Adipocyte (in vitro differentiated cells): ENCODE data around the gene SELENOP.
A peak's percentile ranks its signal among the peaks of the same experiment; 100 is the strongest.

ENCODE experiments used
- DNase-seq: peaks from one replicate; pipeline ENCODE4 v3.0.0-alpha.2; 2015; ENCODE audit warnings: low read depth
- H3K27me3 ChIP-seq: replicated peaks from 2 replicates; pipeline ENCODE4 v1.7.0; 2013; ENCODE audit warnings: mild to moderate bottlenecking, low read length, moderate library complexity; ENCODE audit not compliant: control insufficient read depth, insufficient read depth
- H3K36me3 ChIP-seq: 2 replicates; pipeline ENCODE4 v1.7.0; 2013; ENCODE audit warnings: low read length, mild to moderate bottlenecking, moderate library complexity; ENCODE audit not compliant: control insufficient read depth, insufficient read depth, severe bottlenecking
- H3K4me1 ChIP-seq: 2 replicates; pipeline ENCODE4 v1.7.0; 2013; ENCODE audit warnings: mild to moderate bottlenecking, low read length, moderate library complexity; ENCODE audit not compliant: control insufficient read depth, insufficient read depth
- H3K4me3 ChIP-seq: 2 replicates; pipeline ENCODE4 v1.7.0; 2013; ENCODE audit warnings: mild to moderate bottlenecking, low read length, moderate library complexity
- H3K9ac ChIP-seq: 2 replicates; pipeline ENCODE4 v1.7.0; 2013; ENCODE audit warnings: mild to moderate bottlenecking, low read length, moderate library complexity
- H3K9me3 ChIP-seq: 2 replicates; pipeline ENCODE4 v1.7.0; 2013; ENCODE audit warnings: mild to moderate bottlenecking, low read length, moderate library complexity; ENCODE audit not compliant: control insufficient read depth

The SELENOP gene

GRCh38 chr5:42759456-42759855 lies 52.2 kb downstream of the SELENOP start:
- Histone ChIP-seq H3K9me3 (no peaks in the 10 kb centered on the region), H3K4me1 (peaks cover 6% of the 10 kb centered on the region), H3K27me3 (no peaks in the 10 kb centered on the region), H3K9ac (no peak overlapping the region), H3K36me3 (no peaks in the 10 kb centered on the region), H3K4me3 (no peak overlapping the region)
- DNase-seq = no peak

DNA sequence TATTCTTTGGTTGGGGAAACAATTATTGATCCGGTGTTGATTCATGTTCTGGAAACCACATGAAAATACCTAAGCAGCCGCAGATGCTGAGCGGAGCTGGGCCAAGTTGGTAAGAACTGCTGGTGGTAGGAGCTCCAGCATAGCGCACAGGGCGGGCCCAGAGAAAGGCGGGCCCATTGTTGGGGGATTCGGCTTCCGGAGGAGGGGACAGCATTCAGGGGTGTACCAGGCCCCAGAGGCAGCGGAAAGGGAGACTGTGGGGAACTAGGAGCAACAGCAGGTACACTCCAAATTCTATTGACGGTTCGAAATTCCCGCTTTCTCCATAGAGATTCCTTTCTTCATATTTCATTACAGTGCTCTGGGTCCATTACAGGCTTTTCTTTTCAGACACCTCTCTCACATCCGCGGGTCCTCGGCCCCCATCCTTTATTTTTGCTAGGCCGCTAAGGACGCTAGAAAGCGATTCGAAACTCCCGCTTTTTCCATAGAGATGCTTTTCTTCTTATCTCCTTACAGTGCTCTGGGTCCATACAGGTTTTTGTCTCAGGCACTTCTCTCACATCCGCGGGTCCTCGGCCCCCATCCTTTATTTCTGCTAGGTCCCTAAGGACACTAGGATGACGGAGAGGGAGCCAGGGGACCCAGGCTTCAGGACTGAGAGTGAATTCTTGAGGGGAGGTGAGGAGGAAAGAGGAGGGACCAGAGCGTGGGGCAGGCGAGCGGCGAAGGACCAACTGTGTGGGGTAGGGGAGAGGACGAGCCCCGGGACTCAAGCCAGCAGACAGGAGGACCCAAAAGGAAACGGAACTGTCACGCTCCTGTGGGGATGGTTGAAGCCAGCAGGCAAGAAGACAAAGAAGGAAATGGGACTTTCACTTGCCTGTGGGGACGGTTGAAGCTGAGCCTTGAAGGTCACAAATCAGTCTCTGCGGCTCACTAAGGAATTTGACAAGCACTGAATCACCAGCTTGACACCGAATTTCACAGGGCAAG lies 54.8 kb downstream of the SELENOP start, which contains the start of gene CCDC152:
Gene CCDC152 (plus strand): TSS at position 213 of the 996 bp plus-strand sequence. CDS start 2,304 bp downstream, outside the sequence.
- no peaks in the 10 kb centered on the region for H3K9me3 ChIP-seq
- H3K4me3 ChIP-seq = peak within 1 kb of the TSS; percentile 78
- H3K36me3 ChIP-seq = no peaks in the 10 kb centered on the region
- H3K27me3 ChIP-seq = no peaks in the 10 kb centered on the region
- H3K9ac ChIP-seq = no peak within 1 kb of the TSS
- peaks cover 6% of the 10 kb centered on the region for H3K4me1 ChIP-seq
- no peak for DNase-seq

DNA sequence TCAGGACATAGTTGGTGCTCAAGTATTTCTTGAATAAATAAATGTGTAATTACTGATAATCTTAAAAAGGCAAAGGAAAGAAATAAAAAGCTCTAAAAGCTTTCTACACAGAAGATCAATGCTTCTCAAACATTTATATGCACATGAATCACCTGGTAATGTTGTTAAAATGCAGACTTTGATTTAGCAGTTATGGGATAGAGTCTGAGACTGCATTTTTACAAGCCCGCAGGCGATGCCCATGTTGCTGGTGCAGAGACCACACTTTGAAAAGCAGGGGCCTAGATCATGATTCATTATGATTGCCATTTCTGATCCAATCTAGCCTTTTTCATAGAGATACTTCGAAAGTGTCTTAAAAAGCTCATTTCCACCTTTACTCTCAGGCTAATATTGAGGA lies 58.6 kb downstream of the SELENOP start:
- H3K36me3 ChIP-seq = no peaks in the 10 kb centered on the region
- no peak overlapping the region for H3K9ac ChIP-seq
- H3K4me3 ChIP-seq = no peak overlapping the region
- peaks cover 6% of the 10 kb centered on the region for H3K4me1 ChIP-seq
- H3K9me3 ChIP-seq = no peaks in the 10 kb centered on the region
- no peaks in the 10 kb centered on the region for H3K27me3 ChIP-seq
- DNase-seq = no peak

- no peaks in the 10 kb centered on the region for H3K36me3 ChIP-seq
- no peak overlapping the region for H3K4me3 ChIP-seq
- H3K4me1 ChIP-seq = no peaks in the 10 kb centered on the region
- DNase-seq = no peak
- H3K27me3 ChIP-seq = no peaks in the 10 kb centered on the region
- no peaks in the 10 kb centered on the region for H3K9me3 ChIP-seq
- no peak overlapping the region for H3K9ac ChIP-seq
Measured at GRCh38 chr5:42751044-42751443, 60.6 kb downstream of the SELENOP start.

DNA sequence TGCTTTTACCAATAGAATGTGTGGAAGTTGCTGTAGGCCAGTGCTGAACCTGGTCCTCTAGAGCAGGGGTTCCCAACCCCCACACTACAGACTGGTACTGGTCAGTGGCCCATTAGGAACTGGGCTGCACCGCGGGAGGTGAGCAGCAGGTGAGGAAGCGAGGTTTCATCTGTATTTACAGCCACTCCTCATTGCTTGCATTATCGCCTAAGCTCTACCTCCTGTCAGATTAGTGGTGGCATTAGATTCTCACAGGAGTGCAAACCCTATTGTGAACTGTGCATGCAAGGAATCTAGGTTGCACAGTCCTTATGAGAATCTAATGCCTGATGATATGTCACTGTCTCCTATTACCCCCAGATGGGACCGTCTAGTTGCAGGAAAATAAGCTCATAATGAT lies 61.2 kb downstream of the SELENOP start:
- H3K4me1 ChIP-seq = no peaks in the 10 kb centered on the region
- DNase-seq = no peak
- no peak overlapping the region for H3K9ac ChIP-seq

More for the DNA sequence above, 61.2 kb downstream of the SELENOP start:
- Histone ChIP-seq H3K9me3 (no peaks in the 10 kb centered on the region), H3K36me3 (no peaks in the 10 kb centered on the region), H3K4me3 (no peak overlapping the region), H3K27me3 (no peaks in the 10 kb centered on the region)
